Ectodermal cell (in vitro differentiated cells): ENCODE data around the gene GALNT17.
"Not testable (repeated sequence)": the region's sequence is repeated elsewhere in the genome, so short reads cannot be mapped to it uniquely, and the experiment has no call there.

Experiments
- H3K27ac ChIP-seq: 2 replicates; pipeline ENCODE4 v1.7.0; 2013; ENCODE audit warnings: mild to moderate bottlenecking, low read depth, low read length; ENCODE audit not compliant: insufficient read depth, poor library complexity, severe bottlenecking
- H3K27me3 ChIP-seq: 2 replicates; pipeline ENCODE4 v1.7.0; 2013; ENCODE audit warnings: mild to moderate bottlenecking, low read length; ENCODE audit not compliant: insufficient read depth, control insufficient read depth, poor library complexity, severe bottlenecking
- H3K36me3 ChIP-seq: one replicate; pipeline ENCODE4 v1.7.0; 2013; ENCODE audit warnings: low read length; ENCODE audit not compliant: control insufficient read depth, insufficient read depth
- H3K4me1 ChIP-seq: one replicate; pipeline ENCODE4 v1.7.0; 2013; ENCODE audit warnings: low read length; ENCODE audit not compliant: control insufficient read depth, insufficient read depth
- H3K4me3 ChIP-seq: 2 replicates; pipeline ENCODE4 v1.7.0; 2013; ENCODE audit warnings: low read depth, low read length, control low read depth; ENCODE audit not compliant: insufficient read depth
- H3K9me3 ChIP-seq: 2 replicates; pipeline ENCODE4 v1.7.0; 2013; ENCODE audit warnings: mild to moderate bottlenecking, low read length, moderate library complexity; ENCODE audit not compliant: control insufficient read depth
- WGBS, 2 experiments: methylation state at CpG; one replicate each; pipeline ENCODE4 v1.1.7; 2013; ENCODE audit warnings: missing lambda C conversion rate in 2 of 2; 5-methylcytosine and 5-hydroxymethylcytosine counted together

The GALNT17 gene

GRCh38 chr7:71615017-71615416 is 483.1 kb downstream of the GALNT17 start:
- no peaks in the 10 kb centered on the region for H3K9me3 ChIP-seq
- H3K4me3 ChIP-seq = no peak overlapping the region
- H3K36me3 ChIP-seq = no peaks in the 10 kb centered on the region
- H3K4me1 ChIP-seq = peaks cover 42% of the 10 kb centered on the region
- no peaks in the 10 kb centered on the region for H3K27me3 ChIP-seq
- H3K27ac ChIP-seq = peak overlapping the region; percentile 44
- 71 to 72% methylated on average over 5 of the region's 5 CpGs for WGBS, 2 experiments

DNA sequence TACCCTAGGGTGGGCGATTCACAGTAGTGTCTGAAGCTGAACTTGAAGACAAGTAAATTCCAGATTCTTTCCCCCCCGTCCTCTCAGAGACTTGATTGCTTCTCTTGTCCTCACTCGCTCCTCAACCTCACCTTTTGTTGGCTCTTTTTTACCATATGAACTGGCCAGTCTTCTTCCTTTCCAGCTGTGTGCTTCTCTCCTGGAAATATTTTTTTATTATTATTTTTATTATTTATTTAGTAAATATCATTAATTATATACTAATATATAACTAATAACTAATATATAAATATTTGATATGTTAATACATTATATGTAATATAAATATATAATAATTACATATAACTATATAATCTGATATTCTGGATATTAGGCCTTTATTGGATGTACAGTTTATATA is 484.3 kb downstream of the GALNT17 start:
- Histone ChIP-seq H3K27me3 (no peaks in the 10 kb centered on the region), H3K27ac (no peak overlapping the region), H3K4me1 (peaks cover 37% of the 10 kb centered on the region), H3K4me3 (no peak overlapping the region), H3K36me3 (no peaks in the 10 kb centered on the region), H3K9me3 (no peaks in the 10 kb centered on the region)
- WGBS, 2 experiments = 88 to 91% methylated on average over 3 of the region's 3 CpGs

DNA sequence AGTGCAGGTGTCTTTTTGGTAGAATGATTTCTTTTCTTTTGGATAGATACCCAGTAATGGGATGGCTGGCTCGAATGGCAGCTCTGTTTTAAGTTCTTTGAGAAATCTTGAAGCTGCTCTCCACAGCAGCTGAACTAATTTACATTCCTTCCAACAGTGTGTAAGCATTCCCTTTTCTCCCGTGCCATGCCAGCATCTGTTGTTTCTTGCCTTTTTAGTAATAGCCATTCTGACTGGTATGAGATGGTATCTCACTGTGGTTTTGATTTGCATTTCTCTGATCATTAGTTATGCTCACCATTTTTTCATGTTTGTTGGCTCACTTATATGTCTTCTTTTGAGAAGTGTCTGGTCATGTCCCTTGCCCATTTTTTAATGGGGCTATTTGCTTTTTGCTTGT is 486.3 kb downstream of the GALNT17 start:
- no peaks in the 10 kb centered on the region for H3K27me3 ChIP-seq
- peak overlapping the region; percentile 26 for H3K27ac ChIP-seq
- no peaks in the 10 kb centered on the region for H3K9me3 ChIP-seq
- no peaks in the 10 kb centered on the region for H3K36me3 ChIP-seq
- no peak overlapping the region for H3K4me3 ChIP-seq
- peaks cover 18% of the 10 kb centered on the region for H3K4me1 ChIP-seq
- WGBS, 2 experiments = 57 to 61% methylated on average over 2 of the region's 2 CpGs

DNA sequence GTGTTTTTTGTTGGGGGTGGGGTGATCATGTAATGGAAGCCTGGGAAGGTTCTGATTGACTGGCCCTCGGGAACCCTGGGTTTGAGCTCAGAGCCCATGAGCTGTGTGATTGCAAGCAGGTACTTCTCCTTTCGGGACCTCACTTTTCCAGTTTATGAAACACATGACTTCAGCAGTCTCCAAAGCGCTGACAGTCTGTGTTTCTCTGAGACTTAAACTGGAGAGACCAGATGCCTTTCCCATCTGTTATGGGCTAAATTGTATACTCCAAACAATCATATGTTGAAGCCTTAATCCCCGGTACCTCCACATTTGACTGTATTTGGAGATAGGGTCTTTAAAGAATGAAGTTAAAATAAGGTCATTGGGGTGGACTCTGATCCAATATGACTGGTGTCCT is 493.6 kb downstream of the GALNT17 start:
- no peaks in the 10 kb centered on the region for H3K4me1 ChIP-seq
- H3K4me3 ChIP-seq = no peak overlapping the region
- no peaks in the 10 kb centered on the region for H3K27me3 ChIP-seq
- WGBS, 2 experiments = 92% methylated on average over 4 of the region's 4 CpGs
- no peaks in the 10 kb centered on the region for H3K36me3 ChIP-seq
- H3K9me3 ChIP-seq = no peaks in the 10 kb centered on the region
- H3K27ac ChIP-seq = no peak overlapping the region

DNA sequence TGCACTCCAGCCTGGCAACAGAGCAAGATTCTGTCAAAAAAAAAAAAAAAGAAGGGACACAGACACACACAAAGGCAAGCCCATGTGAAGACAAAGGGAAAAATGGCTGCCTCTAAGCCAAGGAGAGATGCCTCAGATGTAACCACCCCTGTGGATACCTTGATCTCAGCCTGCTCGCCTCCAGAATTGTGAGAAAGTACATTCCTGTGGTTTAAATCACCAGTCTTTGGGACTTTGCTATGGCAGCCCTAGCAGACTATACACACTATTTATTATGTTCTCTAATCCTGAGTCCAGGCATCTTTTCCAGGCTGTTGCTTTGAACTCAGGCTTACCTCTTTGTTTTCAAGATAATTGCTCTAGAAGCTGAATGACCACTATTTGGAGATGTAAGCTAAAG is 494.3 kb downstream of the GALNT17 start:
- Histone ChIP-seq H3K27ac (no peak overlapping the region), H3K4me3 (no peak overlapping the region), H3K9me3 (no peaks in the 10 kb centered on the region), H3K4me1 (no peaks in the 10 kb centered on the region), H3K27me3 (no peaks in the 10 kb centered on the region), H3K36me3 (no peaks in the 10 kb centered on the region)
- WGBS, 2 experiments = 79 to 93% methylated on average over 1 of the region's 1 CpG

GRCh38 chr7:71627651-71628050 is 495.7 kb downstream of the GALNT17 start:
- H3K36me3 ChIP-seq = no peaks in the 10 kb centered on the region
- no peaks in the 10 kb centered on the region for H3K4me1 ChIP-seq
- H3K27ac ChIP-seq = no peak overlapping the region
- WGBS, 2 experiments = 96 to 100% methylated on average over 6 to 7 of the region's 7 CpGs
- H3K4me3 ChIP-seq = no peak overlapping the region
- no peaks in the 10 kb centered on the region for H3K27me3 ChIP-seq
- no peaks in the 10 kb centered on the region for H3K9me3 ChIP-seq

DNA sequence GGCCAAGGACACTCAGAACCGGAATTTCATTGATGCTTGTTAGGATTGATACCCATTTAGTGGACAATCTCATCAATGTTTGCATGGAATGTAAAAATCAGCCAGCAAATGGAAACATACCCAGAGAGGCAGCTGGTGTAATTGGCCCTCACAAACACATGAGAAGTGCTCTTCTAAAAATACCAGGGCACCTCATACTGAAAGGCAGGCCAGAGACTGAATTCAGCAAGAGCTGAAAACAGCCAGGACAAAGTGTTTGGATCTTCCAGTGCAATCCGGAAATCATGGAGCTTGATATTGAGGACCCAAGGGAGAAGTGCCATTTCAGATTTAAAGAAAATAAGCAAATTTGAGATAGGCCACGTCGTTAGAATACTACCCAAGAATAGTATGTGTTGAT is 498.6 kb downstream of the GALNT17 start:
- WGBS, 2 experiments = 96 to 98% methylated on average over 4 of the region's 4 CpGs
- Histone ChIP-seq H3K9me3 (no peaks in the 10 kb centered on the region), H3K4me3 (no peak overlapping the region), H3K4me1 (peaks cover 11% of the 10 kb centered on the region), H3K27ac (no peak overlapping the region), H3K36me3 (no peaks in the 10 kb centered on the region), H3K27me3 (no peaks in the 10 kb centered on the region)

DNA sequence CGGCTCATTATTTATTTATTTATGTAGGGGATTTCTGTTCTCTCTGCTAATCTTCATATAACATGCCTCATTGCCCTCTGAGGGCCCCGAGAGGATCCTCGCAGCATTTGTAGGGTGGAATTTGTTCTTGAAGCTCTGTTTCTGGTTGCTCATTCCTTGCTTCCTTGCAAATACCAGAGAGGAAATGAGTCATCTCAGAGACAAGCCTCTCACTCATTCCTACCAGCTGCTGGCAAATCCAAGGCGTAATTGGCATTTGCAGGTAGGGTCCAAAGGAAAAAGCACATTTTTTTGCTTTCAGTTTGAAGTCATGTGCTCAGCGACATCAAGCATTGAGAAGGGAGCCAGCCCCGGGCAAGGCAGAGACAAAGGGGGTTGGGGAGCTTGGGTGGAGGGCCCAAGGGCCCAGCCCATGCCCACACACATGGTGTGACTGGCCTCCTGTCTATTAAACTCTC is 501.6 kb downstream of the GALNT17 start:
- Histone ChIP-seq H3K4me1 (peaks cover 15% of the 10 kb centered on the region), H3K4me3 (no peak overlapping the region)
- WGBS, 2 experiments = 51 to 52% methylated on average over 4 to 6 of the region's 6 CpGs

GRCh38 chr7:71635849-71636248 is 503.9 kb downstream of the GALNT17 start:
- not testable (repeated sequence) for H3K4me3 ChIP-seq, H3K27ac ChIP-seq, H3K27me3 ChIP-seq, H3K9me3 ChIP-seq, H3K36me3 ChIP-seq
- peaks cover 25% of the 10 kb centered on the region for H3K4me1 ChIP-seq
- 88% methylated on average over 3 of the region's 3 CpGs for WGBS, 2 experiments

More for the DNA sequence above, 501.6 kb downstream of the GALNT17 start:
- Histone ChIP-seq H3K9me3 (no peaks in the 10 kb centered on the region), H3K36me3 (no peaks in the 10 kb centered on the region), H3K27ac (peak overlapping the region; percentile 2), H3K27me3 (no peaks in the 10 kb centered on the region)

- H3K4me3 ChIP-seq = no peak overlapping the region
- H3K4me1 ChIP-seq = peaks cover 25% of the 10 kb centered on the region
- no peaks in the 10 kb centered on the region for H3K27me3 ChIP-seq
- no peak overlapping the region for H3K27ac ChIP-seq
- no peaks in the 10 kb centered on the region for H3K9me3 ChIP-seq
- WGBS, 2 experiments = 68 to 79% methylated on average over 4 of the region's 4 CpGs
- H3K36me3 ChIP-seq = no peaks in the 10 kb centered on the region
Observed at GRCh38 chr7:71636329-71636728, 504.4 kb downstream of the GALNT17 start.

DNA sequence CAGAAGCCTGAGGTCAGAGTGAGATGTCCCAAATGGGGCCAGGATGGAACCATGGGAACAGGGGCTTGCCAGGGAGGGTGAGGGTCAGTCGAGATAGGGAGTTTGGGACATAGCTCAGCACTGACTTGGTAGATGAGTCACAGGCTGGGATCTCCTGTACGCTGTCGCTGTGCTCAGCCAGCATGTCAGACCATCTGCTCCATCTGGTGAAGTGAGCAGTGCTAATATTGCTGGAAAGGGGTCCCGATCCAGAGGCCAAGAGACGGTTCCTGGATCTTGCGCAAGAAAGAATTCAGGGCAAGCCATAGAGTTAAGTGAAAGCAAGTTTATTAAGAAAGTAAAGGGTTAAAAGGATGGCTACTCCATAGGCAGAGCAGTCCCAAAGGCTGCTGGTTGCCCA is 505.6 kb downstream of the GALNT17 start:
- no peaks in the 10 kb centered on the region for H3K27me3 ChIP-seq
- H3K27ac ChIP-seq = no peak overlapping the region
- no peaks in the 10 kb centered on the region for H3K9me3 ChIP-seq
- H3K36me3 ChIP-seq = no peaks in the 10 kb centered on the region
- no peak overlapping the region for H3K4me3 ChIP-seq
- peaks cover 25% of the 10 kb centered on the region for H3K4me1 ChIP-seq
- 94 to 96% methylated on average over 6 of the region's 6 CpGs for whole genome bisulfite sequencing, 2 experiments
